MCF 10A (cell line): ENCODE results near the gene DRG2. TPM values are rescaled to one million over a fixed set of nuclear protein-coding genes. Genes with fewer than 3 reads are reported as not detected.

Source experiments
- BruUV-seq: library from RNA; stranded (reverse); fragments of 400-500 nt; replicated peaks from 2 replicates; lab custom pipeline; 2021; lab: Mats Ljungman, UMichigan
- CTCF ChIA-PET: fragments of 300-600 bp; sonication (Branson Sonifier 250); formaldehyde crosslinking; extraction: SDS; loops from one replicate; lab custom pipeline; 2021; ENCODE audit warnings: antibody characterized with exemption, inconsistent platforms; lab: Yijun Ruan, JAX
- POLR2A ChIA-PET: fragments of 300-600, 350-650 bp; sonication (Branson Sonifier 250); formaldehyde crosslinking; extraction: SDS; loops from one replicate; lab custom pipeline; 2020; ENCODE audit warnings: antibody characterized with exemption, inconsistent platforms; lab: Yijun Ruan, JAX
- DNase-seq: peaks from one replicate; pipeline ENCODE4 v3.0.0-alpha.2; 2018; ENCODE audit not compliant: unreplicated experiment
- H3K27ac Mint-ChIP-seq: one replicate; pipeline ENCODE4 v1.8.0; 2022; ENCODE audit warnings: mild to moderate bottlenecking, low read depth, mixed read lengths; ENCODE audit not compliant: unreplicated experiment
- H3K27me3 Mint-ChIP-seq: one replicate; pipeline ENCODE4 v1.8.0; 2022; ENCODE audit warnings: mixed read lengths; ENCODE audit not compliant: insufficient read depth, unreplicated experiment
- H3K36me3 Mint-ChIP-seq: one replicate; pipeline ENCODE4 v1.8.0; 2022; ENCODE audit warnings: mild to moderate bottlenecking, moderate library complexity, mixed read lengths; ENCODE audit not compliant: insufficient read depth, unreplicated experiment
- H3K4me1 Mint-ChIP-seq: one replicate; pipeline ENCODE4 v1.8.0; 2022; ENCODE audit warnings: mixed read lengths; ENCODE audit not compliant: insufficient read depth, unreplicated experiment
- H3K4me3 Mint-ChIP-seq: one replicate; pipeline ENCODE4 v1.8.0; 2022; ENCODE audit warnings: mild to moderate bottlenecking, moderate library complexity, mixed read lengths; ENCODE audit not compliant: unreplicated experiment
- H3K9me3 Mint-ChIP-seq: one replicate; pipeline ENCODE4 v1.8.0; 2022; ENCODE audit warnings: mixed read lengths; ENCODE audit not compliant: unreplicated experiment
- CTCF ChIP-seq: fragments of 200-600 bp; IDR thresholded peaks from one replicate; pipeline ENCODE4 v1.8.0; 2022; ENCODE audit warnings: antibody characterized with exemption, mild to moderate bottlenecking; ENCODE audit not compliant: unreplicated experiment
- intact Hi-C: fragments of 100-400 bp; cut with micrococcal nuclease; formaldehyde crosslinking; loops from 2 replicates; pipeline ENCODE4 v1.14.1; 2022
- total RNA-seq: library from RNA; stranded (reverse); gene quantifications from 2 replicates; pipeline ENCODE4 v1.2.3, GENCODE V29; 2022

DRG2 gene
- total RNA-seq, 1 experiment from 2014 or later = 39.5 TPM

- POLR2A ChIA-PET = no interaction called here
- Mint-ChIP-seq H3K27ac (no peak overlapping the region), H3K4me1 (no peaks in the 10 kb centered on the region), H3K27me3 (no peaks in the 10 kb centered on the region), H3K4me3 (no peak overlapping the region), H3K9me3 (peaks cover 7% of the 10 kb centered on the region), H3K36me3 (no peaks in the 10 kb centered on the region)
- CTCF ChIA-PET = interaction anchor here (1.1 to 1.4 kb wide), 2 partner anchors 21 to 23 kb away, joined by 4 to 6 read pairs; no protein-coding TSS in a partner anchor
- no peak for TF ChIP-seq CTCF
- BruUV-seq = no TSS peak
- intact Hi-C loops = no loop called here
- DNase-seq = no peak
Observed at GRCh38 chr17:18117982-18118975, 30.5 kb downstream of the DRG2 start.

GRCh38 chr17:18119166-18119745, 31.5 kb downstream of the DRG2 start:
- no TSS peak for BruUV-seq
- DNase-seq = no peak
- Mint-ChIP-seq H3K36me3 (no peaks in the 10 kb centered on the region), H3K4me3 (no peak overlapping the region), H3K27ac (no peak overlapping the region), H3K4me1 (no peaks in the 10 kb centered on the region), H3K27me3 (no peaks in the 10 kb centered on the region), H3K9me3 (peaks cover 7% of the 10 kb centered on the region)
- POLR2A ChIA-PET = no interaction called here
- intact Hi-C loops = no loop called here
- no peak for TF ChIP-seq CTCF
- CTCF ChIA-PET = no interaction called here

- TF ChIP-seq CTCF = no peak
- H3K4me1 Mint-ChIP-seq = no peaks in the 10 kb centered on the region
- H3K4me3 Mint-ChIP-seq = no peak overlapping the region
- DNase-seq = no peak
- no peak overlapping the region for H3K27ac Mint-ChIP-seq
- intact Hi-C loops = no loop called here
- no peaks in the 10 kb centered on the region for H3K27me3 Mint-ChIP-seq
- H3K9me3 Mint-ChIP-seq = peaks cover 7% of the 10 kb centered on the region
- ChIA-PET POLR2A (no interaction called here), CTCF (interaction anchor here (0.9 kb wide), 1 partner anchor 20 kb away, joined by 3 read pairs; no protein-coding TSS in a partner anchor)
- BruUV-seq = no TSS peak
- H3K36me3 Mint-ChIP-seq = no peaks in the 10 kb centered on the region
Observed at GRCh38 chr17:18119938-18120337, 32.2 kb downstream of the DRG2 start.

GRCh38 chr17:18120461-18121017, 32.8 kb downstream of the DRG2 start:
- H3K36me3 Mint-ChIP-seq = no peaks in the 10 kb centered on the region
- ChIA-PET CTCF (interaction anchor here (0.9 kb wide), 1 partner anchor 20 kb away, joined by 3 read pairs; no protein-coding TSS in a partner anchor), POLR2A (no interaction called here)
- TF ChIP-seq CTCF = no peak
- H3K9me3 Mint-ChIP-seq = peaks cover 7% of the 10 kb centered on the region
- no peaks in the 10 kb centered on the region for H3K27me3 Mint-ChIP-seq
- intact Hi-C loops = no loop called here
- no peaks in the 10 kb centered on the region for H3K4me1 Mint-ChIP-seq
- no peak for DNase-seq
- H3K4me3 Mint-ChIP-seq = no peak overlapping the region
- no peak overlapping the region for H3K27ac Mint-ChIP-seq
- no TSS peak for BruUV-seq
